HG03060 (cell line): Measurements from ENCODE around the gene MEGF6.

Experiments used
- ATAC-seq: cut with Tn5 transposase; IDR thresholded peaks from one replicate; pipeline ENCODE4 v1.9.1; 2021; ENCODE audit warnings: low read depth, moderate number of reproducible peaks; ENCODE audit not compliant: unreplicated experiment

The MEGF6 gene

DNA sequence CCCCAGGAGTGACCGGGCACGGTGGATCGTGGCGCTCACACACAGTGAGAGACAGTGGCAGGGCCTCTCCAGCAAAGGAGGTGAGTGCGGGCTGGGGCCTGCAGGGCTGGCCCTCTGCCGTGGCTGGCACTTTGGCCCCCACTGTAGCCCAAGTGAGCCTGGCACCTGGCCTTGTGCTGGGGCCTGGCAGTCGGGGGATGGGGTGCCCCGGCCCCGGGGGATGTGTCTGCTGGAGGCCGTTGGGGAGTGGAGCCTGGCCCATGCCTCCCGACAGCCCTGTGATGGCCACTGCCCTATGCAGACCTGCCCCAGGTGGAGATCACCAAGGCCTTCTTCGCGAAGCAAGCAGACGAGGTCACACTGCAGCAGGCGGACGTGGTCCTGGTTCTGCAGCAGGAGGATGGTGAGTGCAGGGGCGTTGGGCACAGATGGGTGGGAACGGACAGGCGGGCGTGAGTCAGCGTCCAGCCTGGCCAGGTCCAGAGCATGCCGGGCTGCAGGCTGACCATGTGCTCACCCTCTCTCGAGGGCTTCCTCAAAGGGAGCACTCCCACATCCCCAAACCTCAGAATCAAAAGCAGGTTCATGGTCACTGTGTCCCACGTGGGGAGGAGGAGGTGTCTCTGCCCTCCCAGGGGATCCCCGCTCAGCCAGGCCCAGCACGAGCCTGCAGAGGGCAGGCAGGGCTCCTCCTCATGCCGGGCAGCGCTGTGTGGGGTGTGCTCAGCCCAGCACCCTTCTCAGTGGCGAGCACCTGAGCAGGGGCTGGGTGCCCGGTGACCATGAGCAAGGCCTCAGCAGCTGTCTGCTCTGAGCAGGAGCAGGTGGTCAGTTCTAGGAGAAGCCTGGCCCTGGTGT lies 131.6 kb downstream of the MEGF6 start:
- ATAC-seq: no peak

DNA sequence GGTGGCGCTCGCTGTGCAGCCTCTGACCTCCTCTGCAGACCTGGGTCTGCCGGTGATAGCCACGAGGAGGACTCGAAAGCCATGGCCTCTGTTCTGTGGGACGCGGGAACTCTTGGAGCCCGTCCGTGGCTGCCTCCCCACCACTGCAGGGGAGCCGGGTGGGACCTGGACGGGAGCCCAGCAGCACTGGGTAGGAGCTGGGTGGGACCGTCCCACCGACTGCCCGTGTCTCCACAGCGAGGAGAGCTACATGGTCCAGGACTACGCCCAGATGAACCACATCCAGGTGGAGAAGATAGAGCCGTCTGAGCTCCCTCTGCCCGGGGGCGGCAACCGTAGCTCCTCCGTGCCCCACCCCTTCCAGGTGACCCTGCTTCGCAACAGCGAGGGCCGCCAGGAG lies 133.1 kb downstream of the MEGF6 start:
- ATAC-seq: no peak

DNA sequence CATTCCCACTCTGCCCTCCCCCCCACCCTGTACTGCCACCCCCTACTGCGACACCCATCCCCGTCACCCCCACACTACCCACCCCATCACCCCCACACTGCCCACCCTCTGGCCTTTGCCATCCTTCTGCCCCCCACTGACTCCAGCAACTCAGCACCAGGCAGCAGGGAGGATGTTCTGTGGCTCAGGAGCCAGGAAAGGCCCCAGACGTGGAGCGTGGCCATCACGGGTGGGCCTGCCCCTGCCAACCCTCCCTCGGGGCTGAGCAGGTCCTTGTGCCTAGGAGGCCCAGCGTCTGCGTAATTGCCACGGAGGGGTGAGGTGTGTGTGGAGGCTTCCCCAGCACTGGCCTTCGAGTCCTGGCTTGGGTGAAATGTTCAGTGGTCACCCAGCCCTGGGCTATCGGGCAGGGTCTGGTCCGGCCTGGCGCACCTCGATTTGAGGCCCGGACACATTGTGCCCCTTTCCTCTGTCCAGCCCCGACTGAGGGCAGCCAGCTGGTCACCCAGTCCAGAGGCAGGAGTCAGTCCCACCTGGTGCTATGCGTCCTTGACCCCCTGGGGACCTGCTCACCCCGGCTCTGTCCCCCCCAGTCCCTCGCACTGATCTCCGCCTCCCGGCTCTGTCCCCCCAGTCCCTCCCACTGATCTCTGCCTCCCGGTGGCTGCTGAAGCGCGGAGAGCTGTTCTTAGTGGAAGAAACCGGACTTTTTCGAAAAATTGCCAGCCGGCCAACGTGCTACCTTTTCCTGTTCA lies 133.9 kb downstream of the MEGF6 start:
- ATAC-seq: no peak

DNA sequence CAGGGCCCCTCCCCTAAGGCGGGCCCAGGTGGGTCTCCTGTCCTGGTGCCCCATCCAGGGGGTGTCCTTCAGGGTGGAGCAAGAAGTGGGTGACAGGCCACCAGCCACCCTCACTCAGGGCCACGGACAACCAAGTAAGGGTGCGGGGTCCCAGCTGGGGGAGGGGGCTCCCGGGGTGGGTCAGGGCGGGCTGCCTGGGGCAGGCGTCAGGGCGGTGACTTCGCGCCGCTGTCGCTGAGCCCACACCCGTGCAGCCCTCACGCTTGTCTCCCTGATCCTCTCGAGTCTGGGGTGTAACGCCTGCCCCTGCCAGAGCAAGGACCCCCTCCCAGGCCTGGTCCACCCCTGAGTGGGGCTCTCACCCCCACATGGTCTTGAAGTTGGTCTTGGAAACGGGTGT lies 134.6 kb downstream of the MEGF6 start:
- ATAC-seq: no peak

DNA sequence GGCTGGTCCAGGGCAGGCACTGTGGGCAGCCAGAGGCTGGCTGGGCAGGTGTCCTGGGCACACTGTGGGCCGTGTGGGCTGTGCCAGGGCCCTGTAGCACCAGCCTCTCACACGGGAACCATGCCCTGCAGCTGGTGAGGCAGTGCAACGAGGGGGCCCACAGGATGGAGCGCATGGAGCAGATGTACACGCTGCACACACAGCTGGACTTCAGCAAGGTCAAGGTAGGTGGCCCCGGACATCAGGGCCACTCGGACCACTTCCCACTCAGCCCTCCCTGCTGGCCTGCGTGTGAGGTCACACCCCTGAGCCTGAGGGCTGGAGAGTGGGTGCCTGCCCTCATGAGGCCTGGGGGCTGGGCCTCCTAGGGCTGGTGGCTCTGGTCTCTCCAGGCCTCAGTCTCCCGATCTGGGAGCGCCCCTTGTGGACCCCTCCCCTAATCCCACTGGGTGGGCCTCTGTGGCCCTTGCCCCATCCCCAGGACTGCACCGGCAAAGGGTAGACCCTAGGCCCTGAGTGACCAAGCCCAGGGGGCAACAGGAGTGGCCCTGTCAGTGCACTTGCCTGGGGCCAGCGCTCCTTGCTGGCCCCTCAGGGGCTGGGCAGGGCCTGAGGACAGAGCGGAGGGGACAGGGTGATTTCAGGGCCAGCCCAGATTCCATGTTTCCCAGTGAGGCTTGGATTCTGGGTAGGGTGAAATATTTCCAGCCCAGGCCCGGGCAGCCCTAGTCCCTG lies 135.3 kb downstream of the MEGF6 start:
- no peak for ATAC-seq

DNA sequence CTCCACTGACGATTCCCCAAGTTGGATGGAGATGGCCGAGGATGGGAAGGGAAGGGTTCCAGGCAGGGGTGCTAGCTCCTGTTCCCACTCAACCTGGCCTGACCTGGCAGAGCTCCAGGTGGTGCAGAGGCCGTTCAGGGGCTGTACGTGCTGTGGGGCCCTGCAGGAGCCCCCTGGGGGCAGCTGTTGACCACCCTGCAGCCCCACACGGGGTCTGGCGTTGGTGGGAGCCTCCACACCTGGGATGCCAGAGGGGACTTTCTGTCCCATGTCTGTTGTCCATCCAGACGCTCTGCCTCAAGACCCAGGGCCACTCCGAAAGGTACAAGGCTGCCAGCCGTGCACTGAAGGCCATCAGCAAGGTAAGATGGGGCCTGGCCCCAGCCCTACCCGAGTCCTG lies 136.9 kb downstream of the MEGF6 start:
- no peak for ATAC-seq

DNA sequence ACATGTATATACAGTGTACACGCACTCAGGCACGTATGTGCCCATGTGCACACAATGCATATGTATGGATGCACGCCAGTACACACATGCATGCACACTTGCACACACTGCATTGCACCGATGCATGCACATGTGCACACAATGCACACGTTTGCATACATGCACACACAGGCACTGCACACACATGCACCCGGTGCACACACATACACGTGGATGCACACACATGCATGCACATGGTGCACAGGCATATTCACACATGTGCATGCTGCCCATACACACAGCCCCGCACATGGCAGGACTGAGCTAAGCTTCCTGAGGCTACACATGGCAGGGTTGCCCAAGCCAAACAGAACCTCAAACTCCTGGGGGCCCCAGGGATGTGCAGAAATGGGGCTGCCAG lies 137.3 kb downstream of the MEGF6 start:
- no peak for ATAC-seq

DNA sequence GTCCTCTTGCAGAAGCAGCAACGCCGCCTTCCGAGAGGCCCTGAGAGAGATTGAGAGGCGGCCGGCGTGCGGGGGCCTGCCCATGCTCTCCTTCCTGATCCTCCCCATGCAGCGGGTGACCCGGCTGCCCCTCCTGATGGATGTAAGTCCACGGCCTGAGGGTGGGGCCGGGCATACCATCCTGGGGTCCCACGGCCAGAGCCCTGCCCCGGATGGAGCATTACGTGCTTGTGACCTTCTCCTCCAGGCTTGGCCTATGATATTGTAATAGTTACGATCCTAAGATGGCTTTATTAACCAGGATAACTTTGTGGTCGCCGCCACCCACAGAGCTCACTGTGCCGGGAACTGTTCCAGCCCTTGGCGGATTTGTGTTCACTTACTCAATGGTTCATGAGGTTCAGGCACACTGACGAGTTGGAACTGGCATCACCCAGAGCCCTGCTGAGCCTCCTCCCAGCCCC lies 137.9 kb downstream of the MEGF6 start:
- no peak for ATAC-seq

DNA sequence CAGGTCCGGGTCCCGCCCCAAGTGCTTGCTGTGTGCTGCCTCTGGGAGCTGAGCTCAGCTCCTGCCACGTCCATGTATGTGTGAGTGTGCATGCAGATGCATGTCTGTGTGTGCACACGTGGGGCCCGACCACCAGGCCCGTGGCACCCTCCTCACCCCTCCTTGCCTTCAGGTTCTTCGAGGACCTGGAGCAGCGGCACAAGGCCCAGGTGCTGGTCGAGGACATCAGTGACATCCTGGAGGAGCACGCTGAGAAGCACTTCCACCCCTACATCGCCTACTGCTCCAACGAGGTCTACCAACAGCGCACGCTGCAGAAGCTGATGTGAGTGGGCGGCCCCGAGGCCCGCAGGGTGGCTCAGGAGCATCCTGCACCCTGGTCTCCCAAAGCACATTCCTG lies 138.4 kb downstream of the MEGF6 start:
- ATAC-seq: no peak

DNA sequence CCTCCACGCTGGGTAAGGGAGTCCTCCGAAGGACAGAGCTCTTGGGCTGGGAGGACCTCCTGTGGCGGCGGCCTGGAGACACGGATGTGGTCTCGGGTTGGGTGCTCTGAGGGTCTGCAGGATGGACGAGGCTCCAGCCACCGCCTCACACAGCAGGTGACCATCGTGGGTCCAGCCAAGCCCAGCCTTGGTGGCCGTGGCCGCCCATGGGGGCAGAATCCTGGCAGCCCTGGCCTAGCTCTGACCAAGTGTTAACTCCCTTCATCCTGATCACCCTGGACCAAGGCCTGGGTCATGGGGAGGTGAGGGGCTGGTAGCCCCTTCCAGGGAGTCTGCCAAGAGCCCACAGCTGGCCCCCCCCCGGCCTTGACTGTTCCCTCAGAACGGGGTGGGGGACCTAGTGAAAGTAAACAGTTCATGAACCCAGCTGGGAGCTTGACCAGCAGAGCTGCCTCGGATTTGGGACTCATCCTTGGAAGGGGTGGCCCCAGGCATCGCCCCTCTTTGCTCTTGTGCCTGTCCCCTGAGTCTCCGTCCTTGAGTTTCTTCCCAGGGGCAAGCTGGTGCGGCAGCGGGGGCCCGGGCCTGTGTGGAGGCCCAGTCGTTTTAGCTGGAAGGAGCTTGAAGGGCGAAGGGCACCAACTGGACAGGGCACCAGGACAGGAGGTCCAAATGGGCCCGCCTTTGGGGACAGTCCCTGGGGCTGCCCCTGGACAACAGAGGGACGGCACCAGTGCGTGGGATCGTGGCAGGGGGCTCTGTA lies 139.0 kb downstream of the MEGF6 start:
- no peak for ATAC-seq

DNA sequence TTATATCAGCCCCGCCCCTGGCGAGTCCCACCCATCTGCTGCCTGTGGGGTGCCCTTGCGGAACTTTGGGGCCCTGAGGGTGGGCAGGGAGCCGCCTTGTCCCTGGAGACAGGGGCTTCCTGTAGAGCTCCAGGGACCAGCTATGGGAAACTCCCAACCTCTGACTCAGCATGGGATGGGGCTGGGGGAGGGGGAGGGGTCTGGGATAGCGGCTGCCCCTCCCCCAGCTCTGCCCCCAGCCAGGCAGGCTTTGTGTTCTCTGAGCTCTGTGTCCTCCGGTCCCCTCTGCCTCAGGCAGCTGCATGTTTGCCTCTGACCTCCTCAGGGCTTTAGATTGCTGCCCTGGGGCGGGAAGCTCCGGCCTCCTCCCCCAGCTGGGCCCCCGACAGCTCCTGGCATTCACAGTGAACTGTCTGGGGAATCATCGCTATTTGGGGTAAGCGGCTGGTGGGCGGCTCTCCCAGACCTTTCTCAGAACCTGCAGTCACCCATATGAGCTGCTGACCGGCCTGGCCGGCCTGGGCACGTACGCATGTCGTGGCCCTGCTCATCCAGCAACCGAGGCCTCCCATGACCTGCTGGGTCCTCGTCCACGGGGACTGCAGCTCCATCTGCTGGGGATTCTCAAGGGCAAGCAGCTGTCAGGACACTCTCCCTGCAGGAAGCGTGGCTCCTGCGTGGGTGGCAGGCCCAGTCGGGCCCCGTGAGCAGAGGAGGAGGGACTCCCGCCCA lies 139.8 kb downstream of the MEGF6 start:
- ATAC-seq: no peak

DNA sequence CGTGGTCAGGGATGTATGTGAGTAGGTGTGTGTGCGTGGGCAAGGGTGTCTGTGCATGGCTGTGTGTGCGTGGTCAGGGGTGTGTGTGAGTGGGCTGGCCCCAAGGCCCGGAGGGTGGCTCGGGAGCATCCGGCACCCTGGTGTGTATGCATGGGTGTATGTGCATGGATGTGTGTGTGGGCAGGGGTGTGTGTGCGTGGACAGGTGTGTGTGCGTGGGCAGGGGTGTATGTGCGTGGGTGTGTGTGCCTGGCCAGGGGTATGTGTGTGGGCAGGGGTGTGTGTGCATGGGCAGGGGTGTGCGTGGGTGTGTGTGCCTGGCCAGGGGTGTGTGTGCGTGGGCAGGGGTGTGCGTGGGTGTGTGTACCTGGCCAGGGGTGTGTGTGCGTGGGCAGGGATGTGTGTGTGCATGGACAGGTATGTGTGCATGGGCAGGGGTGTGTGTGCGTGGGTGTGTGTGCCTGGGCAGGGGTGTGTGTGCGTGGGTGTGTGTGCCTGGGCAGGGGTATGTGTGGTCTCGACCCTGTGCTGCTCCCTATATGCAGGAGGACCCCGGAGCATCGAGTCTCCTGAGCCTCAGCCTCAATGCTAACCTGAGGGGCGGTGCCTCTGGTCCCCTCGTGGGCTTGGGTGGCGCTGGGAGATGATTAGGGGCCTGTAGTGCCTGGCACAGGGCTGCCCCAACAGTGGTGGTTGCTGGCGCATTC lies 140.5 kb downstream of the MEGF6 start:
- ATAC-seq: no peak

DNA sequence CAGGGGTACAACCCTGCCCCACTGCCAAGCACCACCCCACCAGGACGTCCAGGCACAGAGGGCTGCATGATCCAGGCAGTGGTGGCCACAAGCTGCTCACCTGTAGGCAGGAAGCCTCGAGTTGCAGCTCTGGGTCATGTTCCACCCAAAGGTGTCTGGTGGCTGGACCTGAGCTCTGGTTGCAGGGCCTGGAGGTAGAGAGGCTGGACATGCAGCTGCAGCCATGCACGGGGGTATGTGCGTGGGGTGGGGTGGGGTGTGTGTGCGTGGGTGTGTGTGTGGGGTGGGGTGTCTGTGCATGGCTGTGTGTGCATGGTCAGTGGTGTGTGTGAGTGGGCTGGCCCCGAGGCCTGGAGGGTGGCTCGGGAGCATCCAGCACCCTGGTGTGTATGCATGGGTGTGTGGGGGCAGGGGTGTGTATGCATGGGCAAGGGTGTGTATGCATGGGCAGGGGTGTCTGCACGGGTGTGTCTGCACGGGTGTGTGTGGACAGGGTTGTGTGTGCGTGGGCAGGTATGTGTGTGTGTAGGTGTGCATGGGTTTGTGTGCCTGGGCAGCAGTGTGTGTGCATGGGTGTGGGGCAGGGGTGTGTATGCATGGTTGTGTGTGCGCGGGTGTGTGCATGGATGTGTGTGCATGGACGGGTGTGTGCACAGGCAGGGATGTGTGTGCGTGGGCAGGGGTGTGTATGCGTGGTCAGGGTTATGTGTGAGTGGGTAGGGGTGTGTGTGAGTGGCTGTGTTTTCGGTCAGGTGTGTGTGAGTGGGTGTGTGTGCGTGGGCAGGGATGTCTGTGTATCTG lies 141.3 kb downstream of the MEGF6 start:
- ATAC-seq: no peak

DNA sequence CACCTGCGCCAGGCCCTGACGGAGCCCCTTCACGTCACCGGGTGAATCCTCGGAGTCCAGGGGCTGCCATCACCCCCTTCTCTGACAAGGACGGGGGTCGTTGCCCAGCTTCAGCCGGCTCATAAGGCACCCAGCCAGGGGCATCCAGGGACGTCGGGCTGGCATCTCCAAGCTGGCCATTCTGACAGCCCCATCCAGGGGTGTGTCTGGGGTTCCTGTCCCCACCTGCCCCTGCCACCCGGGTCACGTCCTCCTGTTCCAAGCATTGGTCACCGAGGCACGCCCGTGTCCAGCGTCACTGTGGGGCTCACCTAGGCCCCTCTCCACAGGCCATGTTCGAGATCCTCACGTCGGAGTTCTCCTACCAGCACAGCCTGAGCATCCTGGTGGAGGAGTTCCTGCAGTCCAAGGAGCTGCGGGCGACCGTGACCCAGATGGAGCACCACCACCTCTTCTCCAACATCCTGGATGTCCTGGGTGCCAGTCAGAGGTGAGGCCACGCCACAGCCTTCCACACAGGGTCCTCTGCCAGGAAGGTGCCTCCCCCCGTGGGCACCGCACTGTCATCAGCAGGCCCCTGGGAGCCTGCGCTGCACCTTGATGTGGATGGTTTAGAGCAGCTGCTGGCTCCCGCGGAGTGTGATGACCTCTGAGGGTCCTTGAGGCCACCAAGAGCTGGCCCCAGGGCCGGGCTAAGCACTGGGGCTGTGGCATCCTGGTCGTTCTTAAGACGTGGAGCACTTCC lies 142.0 kb downstream of the MEGF6 start:
- no peak for ATAC-seq

DNA sequence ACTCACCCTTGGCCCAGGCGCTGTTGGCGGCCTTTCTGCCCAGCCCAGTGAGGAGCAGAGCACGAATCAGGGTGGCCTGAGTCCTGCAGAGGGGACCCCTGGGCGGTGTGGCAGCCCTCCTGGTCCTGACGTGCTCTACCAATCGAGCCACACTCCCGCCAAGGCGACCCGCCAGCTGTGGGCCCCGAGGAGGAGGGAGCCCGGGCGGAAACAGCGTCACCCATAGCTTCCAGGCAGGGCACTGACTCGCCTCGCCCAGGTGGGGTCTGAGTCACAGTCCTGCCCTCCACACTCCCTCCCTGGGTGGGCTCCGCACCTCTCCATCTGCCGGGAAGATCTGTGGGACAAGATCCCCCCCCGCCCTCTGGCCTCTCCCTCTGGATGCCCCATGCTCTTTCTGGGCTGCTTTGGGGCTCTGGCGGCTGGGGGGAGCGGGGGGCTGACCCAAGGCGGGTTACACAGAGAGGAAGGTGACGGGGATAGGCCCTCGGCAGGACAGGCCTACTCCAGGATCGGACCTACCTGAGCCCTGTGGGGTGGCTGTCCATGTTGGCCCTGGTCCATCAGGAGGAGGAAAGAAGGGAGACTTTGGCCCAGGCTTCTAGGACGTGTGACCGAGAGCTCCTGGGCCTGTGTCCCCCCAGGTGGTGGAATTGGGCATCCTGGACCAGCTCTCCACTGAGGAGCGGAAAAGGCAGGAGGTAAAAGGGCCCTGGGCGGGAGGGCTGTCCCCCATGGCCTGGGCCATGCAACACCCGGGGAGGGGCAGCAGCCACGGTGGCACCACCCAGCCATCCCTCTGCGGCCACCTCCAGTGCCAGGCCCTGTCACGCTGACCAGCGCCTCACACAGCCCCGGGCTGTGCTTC lies 142.8 kb downstream of the MEGF6 start:
- no peak for ATAC-seq

DNA sequence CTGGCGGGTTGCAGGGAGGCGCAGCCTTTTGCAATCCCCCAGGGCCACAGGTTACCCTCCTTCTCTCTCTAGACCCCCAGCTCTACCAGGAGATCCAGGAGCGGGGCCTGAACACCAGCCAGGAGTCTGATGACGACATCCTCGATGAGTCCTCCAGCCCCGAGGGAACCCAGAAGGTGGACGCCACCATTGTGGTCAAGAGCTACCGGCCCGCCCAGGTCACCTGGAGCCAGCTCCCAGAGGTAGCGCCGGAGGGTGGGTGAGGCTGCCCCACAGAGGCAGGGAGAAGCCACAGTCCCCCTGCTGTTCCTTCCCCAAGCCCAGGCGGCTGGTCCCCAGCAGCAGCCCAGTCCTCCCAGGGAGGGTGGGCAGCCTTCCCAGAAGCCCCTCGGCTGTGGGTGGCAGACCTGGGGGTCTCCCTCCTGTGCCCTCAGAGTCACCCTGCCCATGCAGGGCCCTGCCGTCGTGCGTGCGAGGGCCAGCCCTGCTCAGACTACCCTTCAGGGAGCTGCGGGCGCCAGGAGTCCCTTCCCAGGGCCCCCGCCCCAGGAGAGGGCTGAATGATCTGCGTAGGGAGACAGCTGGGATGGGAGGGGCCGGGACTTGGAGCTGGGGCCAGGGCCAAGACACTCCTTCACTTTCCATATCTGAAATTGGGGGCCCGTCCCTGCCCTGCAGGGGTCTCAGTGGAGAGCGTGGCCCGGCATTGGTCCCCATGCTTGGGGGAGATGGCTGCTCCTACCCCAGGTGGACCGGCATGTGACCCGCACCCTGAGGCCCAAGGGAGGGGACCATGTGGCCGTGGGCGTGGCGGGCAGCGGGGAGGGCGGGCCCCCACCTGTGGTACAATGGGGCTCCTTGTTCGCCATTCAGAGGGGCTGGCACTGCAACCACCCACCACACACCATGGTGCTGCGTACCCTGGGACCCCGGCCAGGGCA lies 143.9 kb downstream of the MEGF6 start:
- ATAC-seq: no peak
